Lower leg skin (tissue), 3 donors: Measurements from ENCODE around the gene FMO5.

Experiments used
- CTCF ChIP-seq, 3 donors: fragments of 450-650 bp; IDR thresholded peaks; one replicate each; pipeline ENCODE4 v1.5.1; 2016; ENCODE audit warnings: antibody characterized with exemption in 3 of 3, mild to moderate bottlenecking in 3 of 3, moderate library complexity in 2 of 3
- POLR2A ChIP-seq, 2 donors: fragments of 450-650 bp; IDR thresholded peaks; one replicate each; pipeline ENCODE4 v1.6.1; 2016 to 2017; ENCODE audit warnings: antibody characterized with exemption in 2 of 2, mild to moderate bottlenecking in 1 of 2, moderate library complexity in 1 of 2

DNA sequence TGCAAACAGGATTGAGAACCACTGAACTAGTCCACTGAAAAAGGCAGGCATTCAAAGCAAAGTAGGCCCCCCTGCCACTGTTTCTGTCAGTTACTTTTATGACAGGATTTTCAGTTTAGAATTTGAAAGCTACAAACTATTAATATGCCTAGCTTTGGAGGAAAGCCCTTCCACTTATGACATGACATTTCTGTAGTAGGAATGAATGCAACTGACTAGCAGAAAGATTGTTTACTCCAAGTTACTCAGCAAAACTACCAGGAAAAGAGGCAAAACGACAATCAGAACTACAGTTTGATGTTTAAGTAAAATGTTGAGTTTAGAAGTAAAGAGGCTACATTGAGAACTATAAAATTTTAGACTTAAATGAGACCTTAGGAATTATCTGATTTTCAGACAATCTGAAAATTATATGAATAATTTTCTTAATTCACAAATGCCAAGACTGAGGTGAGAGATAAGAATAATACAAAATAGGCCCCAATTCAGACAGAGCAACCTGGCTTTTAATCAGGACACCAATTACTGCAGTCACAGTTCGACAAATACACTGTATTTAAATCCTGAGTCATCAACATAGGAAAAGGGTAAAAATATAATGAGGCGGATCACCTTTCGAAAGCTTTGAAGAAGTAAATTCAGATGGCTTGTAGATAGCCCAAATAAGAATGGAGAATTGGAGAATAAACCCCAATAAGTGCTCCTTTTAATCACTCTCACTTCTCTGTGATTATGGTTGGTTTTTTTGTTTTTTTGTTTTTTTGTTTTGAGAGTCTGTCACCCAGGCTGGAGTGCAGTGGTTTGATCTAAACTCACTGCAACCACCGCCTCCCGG, 55.1 kb downstream of the FMO5 start:
- TF ChIP-seq CTCF (IDR thresholded peaks at IDR 0.05) = no peak
- TF ChIP-seq POLR2A (IDR thresholded peaks at IDR 0.05) = no peak
